MV-4-11 (cell line): Measurements from ENCODE around the gene PRELID3B.
"Not testable (repeated sequence)": the region's sequence is repeated elsewhere in the genome, so short reads cannot be mapped to it uniquely, and the experiment has no call there.

Source experiments
- DNase-seq: peaks from one replicate; lab custom pipeline; 2025; lab: John Stamatoyannopoulos, UW

The PRELID3B gene

DNA sequence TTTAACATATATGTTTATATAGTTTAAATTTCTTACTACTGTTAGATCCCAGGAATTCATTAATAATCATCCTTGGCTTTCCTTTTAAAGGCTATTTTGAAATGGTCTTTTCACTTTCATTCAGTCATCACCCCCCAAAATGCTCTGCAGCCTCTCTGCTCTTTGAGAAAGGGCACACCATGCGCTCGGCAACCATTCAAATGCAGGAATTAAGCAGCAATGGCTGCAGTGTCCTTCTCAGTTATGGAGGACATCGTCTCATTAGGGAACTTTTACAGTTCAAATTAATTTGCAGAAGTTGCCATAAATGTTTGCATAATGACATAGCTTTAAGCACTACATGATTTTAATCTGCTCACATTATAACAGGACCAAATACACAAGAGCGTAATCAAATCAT, 17.1 kb downstream of the PRELID3B start:
- DNase-seq: no peak

DNA sequence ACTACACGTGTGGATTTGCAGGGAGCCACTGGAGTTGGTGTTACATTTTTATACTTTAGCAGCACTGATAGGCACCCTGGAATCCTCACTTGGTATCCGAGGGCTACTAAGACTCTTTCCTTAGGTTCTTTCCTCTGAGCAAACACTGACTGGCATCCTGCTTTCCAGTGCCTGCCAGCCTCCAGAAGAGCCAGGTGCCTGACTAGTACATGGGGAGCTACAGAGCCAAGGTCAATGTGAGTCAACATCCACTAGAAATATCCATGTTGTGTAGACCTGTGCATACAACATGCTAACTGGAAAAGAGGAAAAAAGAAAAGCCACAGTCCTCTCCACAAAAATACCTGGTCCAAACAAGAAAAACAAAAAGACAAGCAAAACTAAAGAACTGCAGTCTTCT, 17.5 kb downstream of the PRELID3B start:
- no peak for DNase-seq

DNA sequence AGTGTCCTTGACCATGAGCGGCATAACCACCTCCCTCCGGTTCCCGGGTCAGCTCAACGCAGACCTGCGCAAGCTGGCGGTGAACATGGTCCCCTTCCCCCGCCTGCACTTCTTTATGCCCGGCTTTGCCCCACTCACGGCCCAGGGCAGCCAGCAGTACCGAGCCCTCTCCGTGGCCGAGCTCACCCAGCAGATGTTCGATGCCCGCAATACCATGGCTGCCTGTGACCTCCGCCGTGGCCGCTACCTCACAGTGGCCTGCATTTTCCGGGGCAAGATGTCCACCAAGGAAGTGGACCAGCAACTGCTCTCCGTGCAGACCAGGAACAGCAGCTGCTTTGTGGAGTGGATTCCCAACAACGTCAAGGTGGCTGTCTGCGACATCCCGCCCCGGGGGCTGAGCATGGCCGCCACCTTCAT, 18.5 kb downstream of the PRELID3B start:
- no peak for DNase-seq

DNA sequence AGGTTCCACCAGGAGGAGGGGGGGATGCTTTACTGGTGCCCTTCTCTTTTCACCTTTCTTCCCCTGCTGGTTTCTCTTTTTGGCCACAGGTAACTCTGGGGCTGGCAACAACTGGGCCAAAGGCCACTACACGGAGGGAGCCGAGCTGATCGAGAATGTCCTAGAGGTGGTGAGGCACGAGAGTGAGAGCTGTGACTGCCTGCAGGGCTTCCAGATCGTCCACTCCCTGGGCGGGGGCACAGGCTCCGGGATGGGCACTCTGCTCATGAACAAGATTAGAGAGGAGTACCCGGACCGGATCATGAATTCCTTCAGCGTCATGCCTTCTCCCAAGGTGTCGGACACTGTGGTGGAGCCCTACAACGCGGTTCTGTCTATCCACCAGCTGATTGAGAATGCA, 19.0 kb downstream of the PRELID3B start:
- DNase-seq: no peak

DNA sequence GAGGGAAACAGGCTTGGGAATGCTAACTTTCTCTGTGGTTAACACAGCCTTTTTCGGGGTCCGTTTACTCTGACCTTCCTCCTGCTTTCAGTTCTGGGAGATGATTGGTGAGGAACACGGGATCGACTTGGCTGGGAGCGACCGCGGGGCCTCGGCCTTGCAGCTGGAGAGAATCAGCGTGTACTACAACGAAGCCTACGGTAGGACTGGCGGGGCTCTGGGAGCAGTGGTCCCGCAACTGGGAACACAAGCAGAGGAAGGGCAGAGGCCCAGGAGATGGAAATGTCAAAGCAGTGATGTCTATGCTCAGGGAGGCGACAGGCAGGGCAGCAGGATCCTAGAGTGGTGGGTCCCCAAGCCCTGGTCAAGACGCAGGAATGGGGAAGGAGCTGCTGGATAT, 19.8 kb downstream of the PRELID3B start:
- no peak for DNase-seq

DNA sequence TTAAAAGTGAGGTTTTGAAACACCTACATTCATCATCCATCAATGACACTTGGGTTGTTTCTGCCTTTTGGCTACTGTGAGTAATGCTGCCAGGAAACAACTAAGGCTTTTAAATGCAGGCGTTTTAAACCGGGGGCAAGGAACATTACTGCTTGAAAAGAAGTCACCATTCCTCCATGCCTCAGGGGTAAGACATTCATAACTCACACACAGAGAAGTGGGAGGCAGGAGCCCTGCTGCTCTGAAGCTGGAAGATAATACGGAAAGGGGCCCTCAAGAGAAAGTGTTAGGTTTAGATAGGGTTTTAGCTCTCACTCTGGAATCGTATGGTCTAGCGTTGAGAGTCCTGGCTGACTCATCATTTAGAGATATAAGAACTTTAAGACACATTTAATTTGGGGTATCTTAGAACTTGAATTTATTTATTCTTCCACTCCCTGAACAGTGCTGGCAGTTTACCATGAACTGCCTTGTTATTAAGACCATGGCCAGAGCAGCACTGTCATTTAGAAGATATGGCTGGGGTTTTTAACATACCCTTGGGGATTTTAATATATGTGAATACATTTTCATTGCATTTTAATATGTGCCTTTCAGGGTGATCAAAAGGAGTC, 21.5 kb downstream of the PRELID3B start:
- no peak for DNase-seq

DNA sequence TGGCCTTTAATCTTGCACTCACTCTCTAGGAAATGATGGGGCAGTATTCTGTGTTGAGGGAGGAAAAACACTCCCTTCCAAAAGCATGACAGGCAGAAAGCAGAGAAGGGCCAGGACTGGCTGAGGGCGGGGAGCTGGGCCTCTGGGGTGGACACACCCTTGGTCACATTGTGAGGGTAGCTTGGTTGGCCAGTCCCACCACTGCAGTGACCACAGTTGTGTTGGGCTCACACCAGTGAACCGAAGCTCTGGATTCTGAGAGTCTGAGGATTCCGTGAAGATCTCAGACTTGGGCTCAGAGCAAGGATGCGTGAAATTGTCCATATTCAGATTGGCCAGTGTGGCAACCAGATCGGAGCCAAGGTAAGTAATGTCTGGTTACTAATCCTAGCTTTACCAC, 23.4 kb downstream of the PRELID3B start, which contains the start of gene TUBB1:
Gene TUBB1 (plus strand): TSS at position 213 of the 400 bp plus-strand sequence. CDS start 94 bp downstream, at position 307.
- no peak for DNase-seq

DNA sequence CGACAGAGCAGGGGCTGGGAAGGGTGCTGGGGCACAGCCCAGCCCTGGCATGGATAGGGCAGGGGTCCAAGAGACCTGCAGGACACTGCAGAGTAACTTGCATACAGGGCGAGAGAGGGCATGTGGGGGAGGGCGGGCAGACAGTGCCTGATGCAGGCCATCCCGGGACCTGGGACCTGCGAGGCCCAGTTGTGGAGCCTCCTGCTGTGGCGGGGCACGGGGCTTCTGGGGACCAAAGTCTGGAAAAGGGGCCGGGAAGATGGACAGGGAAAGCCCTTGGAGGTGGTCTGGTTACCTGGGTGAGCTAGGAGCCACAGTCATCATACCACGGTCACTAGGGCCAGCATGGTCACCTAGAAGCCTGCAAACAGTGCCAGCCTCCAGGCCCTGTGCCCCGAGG, 23.8 kb downstream of the PRELID3B start:
- DNase-seq: no peak

DNA sequence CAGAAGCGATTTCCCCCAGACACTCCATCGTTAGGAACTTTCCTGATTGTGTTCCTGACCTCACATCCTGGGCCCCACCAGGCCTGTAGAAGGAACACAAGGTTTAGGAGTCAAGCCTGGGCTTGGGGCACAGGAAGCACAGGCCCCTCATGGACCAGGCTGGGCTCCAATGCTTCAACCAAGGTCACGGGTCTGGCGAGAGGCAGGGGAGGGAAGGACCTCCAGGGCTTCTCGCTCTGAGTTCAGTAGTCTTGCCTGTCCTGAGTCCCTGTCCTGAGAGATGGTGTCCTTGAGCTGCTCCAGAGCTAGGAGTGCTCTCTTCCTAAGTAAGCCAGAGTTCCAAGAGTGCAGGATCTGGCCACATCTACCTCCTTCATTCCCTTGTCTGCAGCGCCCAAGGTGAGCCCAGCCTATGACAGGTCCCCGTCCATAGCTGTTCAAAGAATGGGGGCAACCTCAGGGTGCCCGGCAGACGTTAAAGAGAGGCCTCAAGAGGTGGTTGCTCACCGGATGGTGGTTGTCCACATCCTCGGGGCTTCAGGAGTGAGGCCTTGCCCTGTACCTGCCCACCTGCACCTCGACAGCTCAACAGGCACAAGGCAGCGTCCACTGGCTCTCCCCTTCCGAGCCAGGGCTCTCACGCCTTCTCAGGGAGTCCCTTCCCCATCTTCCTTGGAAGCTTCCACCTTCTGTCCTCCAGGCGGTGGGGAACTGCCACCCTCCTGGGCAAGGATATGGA, 24.9 kb downstream of the PRELID3B start:
- no peak for DNase-seq

DNA sequence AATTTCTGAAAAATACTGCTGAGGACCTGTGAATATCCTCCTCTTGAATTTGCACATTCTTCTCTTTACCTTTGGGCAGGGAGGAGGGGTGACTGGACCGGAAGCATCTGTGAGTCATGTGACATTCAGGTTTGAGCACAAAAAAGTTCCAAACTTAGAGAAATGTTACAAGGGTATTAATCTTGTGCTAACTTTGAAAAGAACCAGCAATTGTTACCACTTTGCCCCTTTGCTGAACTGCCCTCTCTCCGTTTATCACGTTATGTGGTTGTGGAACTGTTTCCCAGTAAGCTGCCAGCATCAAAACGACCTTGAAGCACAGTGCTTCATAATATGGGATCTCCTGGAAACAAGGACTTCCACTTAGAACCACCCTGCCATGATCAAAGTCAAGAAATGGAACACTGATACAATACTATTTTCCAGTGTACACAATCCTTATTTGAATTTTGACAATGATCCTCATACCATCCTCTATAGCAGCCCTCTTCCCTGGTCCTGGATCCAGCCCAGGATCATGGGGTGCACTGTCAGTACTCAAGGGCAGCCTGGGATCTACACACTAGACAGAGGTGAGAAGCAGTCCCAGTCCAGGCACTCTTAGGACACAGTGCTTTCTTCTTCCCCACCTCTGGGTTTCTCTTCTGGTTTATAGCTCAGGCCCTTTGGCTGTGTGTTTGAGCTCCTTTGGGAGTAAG, 25.6 kb downstream of the PRELID3B start:
- no peak for DNase-seq

DNA sequence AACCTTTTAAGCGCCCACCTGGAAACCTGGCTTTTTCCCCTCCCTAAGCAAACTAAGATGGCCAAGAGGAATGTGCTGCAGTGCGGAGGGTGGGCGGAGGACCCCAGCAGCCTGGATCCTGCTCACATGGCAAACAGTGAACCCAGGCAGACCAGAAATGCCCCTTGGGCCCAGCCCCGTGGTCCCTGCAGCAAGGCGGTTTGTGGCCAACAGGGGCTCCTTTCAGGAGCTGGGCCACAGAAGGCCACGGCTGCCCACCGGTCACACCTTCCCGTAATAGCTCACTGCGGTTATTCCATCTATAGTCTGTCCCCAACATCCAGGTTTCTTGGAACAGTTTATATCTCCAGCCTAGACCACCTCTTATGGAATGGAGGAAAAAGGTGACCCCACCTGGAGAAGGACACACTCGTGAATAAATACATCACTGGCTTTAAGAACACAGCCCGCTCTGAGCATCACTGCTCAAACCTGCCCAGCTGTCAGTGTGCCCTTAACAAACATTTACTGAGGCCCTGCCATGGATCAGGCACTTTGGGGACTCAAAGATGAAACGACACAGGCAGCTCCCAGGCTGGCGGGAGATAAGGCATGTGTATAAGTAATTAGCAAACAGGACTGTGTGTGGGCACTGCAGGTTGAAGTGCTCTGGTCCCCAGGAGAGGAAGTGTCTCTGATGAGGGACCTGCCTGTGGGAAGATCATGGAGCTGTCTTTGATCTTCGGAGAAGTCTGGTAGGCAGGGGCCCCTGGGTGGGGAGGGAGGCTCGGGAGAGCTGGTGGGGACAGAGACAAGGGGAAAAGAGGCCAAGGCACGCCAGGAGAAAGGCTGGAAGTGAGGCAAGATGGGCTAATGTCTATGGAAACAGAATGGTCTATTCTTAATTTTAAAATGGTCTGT, 26.5 kb downstream of the PRELID3B start:
- DNase-seq: no peak

DNA sequence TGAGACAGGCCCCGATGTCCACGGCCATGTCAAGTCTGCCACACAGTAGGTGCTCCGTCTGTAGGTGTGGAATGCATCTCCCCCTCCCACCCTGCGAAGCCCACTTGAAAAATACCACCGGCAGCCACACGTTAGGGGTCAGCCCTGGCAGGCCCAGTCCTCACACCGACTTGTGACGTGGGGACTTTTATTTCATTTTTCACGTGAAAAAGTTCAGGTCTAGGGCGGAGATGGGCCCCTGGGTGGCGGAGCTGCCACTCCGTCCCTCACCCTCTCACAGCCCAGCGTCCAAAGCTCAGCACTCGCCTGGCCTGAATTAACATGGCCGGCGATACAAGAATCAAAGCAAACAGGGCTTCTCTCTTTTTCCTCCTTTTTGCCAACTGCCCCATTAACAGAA, 27.2 kb downstream of the PRELID3B start:
- no peak for DNase-seq

DNA sequence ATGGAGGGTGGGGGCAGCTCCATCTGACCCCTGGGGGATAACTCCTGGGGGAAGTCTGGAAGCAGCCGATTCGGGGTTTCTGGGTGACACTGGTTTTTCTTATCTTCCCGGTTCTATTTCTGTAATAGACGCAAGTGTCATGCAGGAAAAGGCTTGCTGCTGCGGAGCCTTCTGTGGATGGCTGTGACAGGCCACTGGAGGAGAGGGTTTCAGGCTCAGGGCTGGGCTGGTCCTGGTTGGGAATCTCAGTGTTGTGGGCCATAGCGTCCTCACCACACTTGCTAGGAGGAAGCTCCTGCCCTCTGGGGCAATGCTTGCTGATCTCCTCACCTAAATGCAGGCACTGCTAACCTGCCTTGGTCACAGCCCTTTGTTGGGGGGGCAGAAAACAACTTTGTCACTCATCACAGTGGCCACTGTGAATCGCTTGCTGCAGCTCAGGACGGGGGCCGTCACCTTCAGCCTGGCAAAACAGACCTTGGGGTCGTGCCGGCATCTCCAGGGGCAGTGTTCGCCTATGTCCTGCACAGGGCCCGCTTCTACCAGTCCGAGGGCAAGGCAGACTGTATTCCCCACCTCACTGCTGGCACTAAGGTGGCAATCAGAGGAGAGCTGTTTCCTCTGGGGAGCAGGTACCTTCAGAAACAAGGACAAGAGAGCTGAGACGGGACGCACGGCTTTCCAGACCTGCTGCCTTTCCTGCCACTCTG, 27.8 kb downstream of the PRELID3B start:
- no peak for DNase-seq

DNA sequence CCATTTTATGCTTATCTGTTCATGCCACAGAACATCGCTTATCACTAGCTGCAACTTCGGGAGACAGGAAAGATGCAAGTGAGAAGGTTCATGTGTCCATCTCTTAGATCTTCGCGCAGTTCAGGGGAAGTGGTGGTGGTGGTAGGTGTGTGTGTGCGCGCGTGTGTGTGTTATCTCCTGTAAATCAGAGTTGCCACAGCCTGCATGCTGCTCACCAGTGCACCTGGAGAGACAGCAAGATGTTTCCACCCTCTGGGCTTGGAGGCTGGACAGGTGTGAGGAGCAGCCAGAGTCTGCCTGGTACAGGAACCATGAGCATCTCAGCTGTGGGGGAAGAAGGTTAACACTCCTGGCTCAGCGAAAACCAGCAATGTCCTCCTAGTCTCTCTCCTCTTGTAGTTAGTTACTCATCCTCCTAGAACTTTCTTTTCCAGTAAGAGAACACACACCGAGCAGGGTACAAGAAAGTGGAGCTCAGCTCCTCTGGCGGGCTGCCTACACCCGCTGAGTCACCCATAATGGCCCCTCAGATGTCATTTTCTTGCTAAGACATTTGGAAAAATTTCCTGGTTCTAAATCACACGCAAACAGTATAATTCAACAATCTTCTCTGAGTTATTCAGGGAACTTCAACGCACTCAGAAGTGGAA, 28.5 kb downstream of the PRELID3B start:
- no peak for DNase-seq

DNA sequence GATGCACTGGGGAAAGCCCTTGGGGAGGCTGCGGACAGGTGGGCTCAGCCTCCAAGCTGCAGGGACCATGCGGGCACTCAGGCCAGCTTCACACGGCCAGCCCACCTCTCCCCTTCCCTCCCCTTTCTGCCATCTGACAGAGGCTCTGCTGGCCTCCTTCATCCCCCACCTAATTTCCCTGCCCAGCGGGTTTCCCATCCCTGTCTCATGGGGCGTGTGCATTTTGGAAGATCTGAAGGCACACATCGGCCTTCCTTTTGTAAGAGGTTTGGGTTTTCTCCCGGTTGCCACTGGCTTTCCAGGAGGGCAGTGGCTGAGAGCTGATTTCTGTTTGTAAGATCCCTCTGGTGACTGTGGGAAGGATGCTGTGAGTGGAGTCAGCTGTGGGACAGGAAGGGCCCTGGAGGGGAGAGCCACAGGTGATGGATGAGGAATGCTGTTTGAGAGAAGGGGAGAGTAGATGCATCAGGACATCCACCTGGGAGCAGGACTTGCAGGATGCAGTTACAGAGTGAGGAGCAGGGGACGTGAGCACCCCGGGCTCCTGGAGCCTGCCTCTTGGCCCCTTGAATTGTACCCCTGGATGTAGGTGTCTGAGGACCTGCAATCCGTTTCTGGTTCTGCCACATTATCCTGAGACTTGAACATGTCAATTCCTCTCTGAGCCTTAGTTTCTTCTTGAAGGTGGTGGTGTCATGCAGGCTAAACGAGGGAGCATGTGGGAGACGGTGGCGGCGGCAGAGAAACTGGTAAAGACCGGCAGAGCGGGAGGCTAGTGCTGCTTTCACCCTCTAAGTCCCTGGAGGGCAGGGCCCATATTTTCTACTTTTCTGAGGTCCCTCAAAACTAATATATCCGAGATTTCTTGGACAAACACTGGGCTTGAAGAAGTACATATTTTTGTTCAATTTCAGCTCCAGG, 29.3 kb downstream of the PRELID3B start:
- no peak for DNase-seq

DNA sequence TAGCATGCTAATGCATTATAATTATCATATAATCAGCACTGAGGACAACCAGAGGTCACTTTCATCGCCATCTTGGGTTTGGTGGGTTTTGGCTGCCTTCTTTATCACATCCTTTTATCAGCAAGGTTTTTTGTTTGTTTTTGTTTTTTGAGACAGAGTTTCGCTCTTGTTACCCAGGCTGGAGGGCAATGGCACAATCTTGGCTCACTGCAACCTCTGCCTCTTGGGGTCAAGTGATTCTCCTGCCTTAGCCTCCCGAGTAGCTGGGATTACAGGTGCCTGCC, 30.8 kb downstream of the PRELID3B start:
- not testable (repeated sequence) for DNase-seq

DNA sequence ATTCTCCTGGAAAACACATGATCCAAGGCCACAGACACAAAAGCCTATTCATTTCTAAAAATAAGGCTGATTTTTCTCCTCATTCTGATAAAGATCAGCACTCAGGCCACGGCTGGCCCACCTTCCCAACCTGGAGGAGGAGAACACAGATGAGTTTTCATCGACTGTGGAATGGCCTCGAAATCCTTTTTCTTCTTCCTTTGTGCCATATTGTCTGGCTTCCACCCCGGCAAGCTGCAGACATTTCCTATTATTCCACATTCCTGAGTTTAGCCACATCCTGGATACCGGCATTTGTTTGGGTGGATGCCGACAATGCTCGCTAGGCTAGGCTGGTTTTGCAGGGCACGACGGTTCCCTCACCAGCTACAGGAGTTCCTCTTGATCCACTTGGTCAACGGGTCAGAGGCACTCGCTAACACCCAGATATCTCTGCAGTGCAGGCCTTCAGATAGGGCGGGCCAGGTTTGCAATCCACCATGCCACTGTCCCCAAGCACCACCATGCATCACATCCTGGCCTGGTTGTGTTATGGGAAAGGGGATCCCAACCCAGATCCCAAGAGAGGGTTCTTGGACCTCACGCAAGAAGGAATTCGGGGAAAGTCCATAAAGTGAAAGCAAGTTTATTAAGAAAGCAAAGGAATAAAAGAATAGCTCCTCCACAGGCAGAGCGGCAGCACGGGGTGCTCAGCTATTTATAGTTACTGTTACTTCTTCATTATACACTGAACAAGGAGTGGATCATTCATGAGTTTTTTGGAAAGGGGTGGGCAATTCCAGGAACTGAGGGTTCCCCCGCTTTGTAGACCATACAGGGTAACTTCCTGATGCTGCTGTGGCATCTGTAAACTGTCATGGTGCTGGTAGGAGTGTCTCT, 31.4 kb downstream of the PRELID3B start:
- DNase-seq: peak; percentile 85

DNA sequence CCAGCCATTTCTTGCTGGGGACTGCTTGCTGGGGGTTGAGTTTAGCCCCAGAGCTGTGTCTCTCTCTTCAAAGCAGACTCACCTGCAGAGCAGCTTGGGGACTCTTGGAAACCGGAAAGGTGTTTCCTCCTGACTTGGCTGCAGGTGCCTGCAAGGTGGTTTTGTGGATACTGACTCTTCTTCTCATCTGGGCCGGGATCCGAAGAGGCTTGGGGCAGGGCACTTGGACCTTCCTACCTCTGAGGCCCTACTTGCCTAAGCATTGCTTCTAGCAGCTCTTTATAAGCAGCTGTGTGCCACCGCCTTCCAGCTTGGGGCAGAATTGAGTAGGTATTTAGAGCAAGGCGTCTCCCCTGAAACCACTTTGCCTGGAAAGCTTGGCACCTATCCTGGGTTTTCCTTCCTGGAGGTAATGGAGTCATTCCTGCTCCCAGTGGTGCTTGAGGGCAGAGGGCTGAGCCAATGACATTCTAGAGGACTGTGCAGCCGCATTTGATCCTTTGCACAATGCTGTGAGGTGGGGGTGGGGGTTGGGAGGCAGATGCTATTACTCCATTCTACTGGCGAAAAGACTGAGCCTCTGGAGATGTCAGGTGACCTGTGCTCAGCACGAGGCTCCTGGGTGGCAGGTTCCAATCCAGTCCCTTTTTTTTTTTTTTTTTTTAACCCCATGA, 32.1 kb downstream of the PRELID3B start:
- DNase-seq: no peak
